Loucy (cell line): ENCODE measurements around the gene CD2AP.

Source experiments
- CTCF ChIP-seq: fragments of 200-600 bp; sonication (generic); conservative IDR thresholded peaks from 2 replicates; pipeline ENCODE4 v1.5.1; 2014; ENCODE audit warnings: mild to moderate bottlenecking, antibody characterized with exemption, low read length
- EZH2phosphoT487 ChIP-seq: fragments of 200-600 bp; IDR thresholded peaks from 2 replicates; pipeline ENCODE4 v1.6.1; 2018; ENCODE audit warnings: antibody characterized with exemption, mild to moderate bottlenecking, moderate library complexity, borderline replicate concordance

- no peak for TF ChIP-seq CTCF
- no peak for TF ChIP-seq EZH2phosphoT487
Measured at GRCh38 chr6:47485083-47485482, 7.5 kb downstream of the CD2AP start.
